PC-3 (cell line): ENCODE data around the gene FSTL1.

Experiments
- CTCF ChIP-seq: fragments of 300-600 bp; sonication (generic); conservative IDR thresholded peaks from 2 replicates; pipeline ENCODE4 v1.5.1; 2017; ENCODE audit warnings: antibody characterized with exemption, low read depth, mild to moderate bottlenecking, low read length
- EZH2 ChIP-seq: fragments of 300-600 bp; sonication (generic); IDR thresholded peaks from one replicate; pipeline ENCODE4 v1.6.1; 2017; ENCODE audit warnings: antibody characterized with exemption, mild to moderate bottlenecking, low read length; ENCODE audit not compliant: unreplicated experiment

- TF ChIP-seq CTCF (no peak), EZH2 (no peak)
These were observed 25.7 kb downstream of the FSTL1 start for GRCh38 chr3:120424976-120425570.
